Esophagus muscularis mucosa (tissue), 4 donors: ENCODE data around the gene SNX15. TPM values are rescaled to one million over a fixed set of nuclear protein-coding genes. Genes with fewer than 3 reads are reported as not detected.

Experiments used
- DNase-seq: peaks from one replicate; pipeline ENCODE4 v3.0.0-alpha.2; 2017; ENCODE audit errors: extremely low spot score
- H3K27ac ChIP-seq, 4 donors: fragments of 200-600 bp; sonication (generic); replicated peaks in 1 of 4; 1 replicate in 3 of 4; 2 replicates in 1 of 4; pipeline ENCODE4 v1.5.1; 2016 to 2019; ENCODE audit warnings: mild to moderate bottlenecking in 1 of 4
- H3K27me3 ChIP-seq, 4 donors: fragments of 200-600 bp; sonication (generic); one replicate each; pipeline versions ENCODE4 v1.5.1 to v1.6.0; 2016 to 2019
- H3K36me3 ChIP-seq, 4 donors: fragments of 200-600 bp; sonication (generic); one replicate each; pipeline ENCODE4 v1.5.1; 2016 to 2019
- H3K4me1 ChIP-seq, 4 donors: fragments of 200-600 bp; sonication (generic); one replicate each; pipeline ENCODE4 v1.5.1; 2016 to 2019
- H3K4me3 ChIP-seq, 4 donors: fragments of 200-600 bp; sonication (generic); 1 replicate in 2 of 4; 2 replicates in 2 of 4; pipeline ENCODE4 v1.5.1; 2016 to 2019; ENCODE audit warnings: mild to moderate bottlenecking in 4 of 4, moderate library complexity in 1 of 4
- H3K9me3 ChIP-seq, 4 donors: fragments of 200-600 bp; sonication (generic); 1 replicate in 3 of 4; 2 replicates in 1 of 4; pipeline ENCODE4 v1.5.1; 2016 to 2019
- CTCF ChIP-seq, 3 experiments: fragments of 200-600 bp in 2 of 3; fragments of 450-650 bp in 1 of 3; sonication (generic) in 2 of 3; IDR thresholded peaks; one replicate each; pipeline ENCODE4 v1.5.1; 2017 to 2019; ENCODE audit warnings: antibody characterized with exemption in 3 of 3, mild to moderate bottlenecking in 2 of 3, moderate library complexity in 1 of 3
- EP300 ChIP-seq: sonication (generic); formaldehyde crosslinking; IDR thresholded peaks from one replicate; pipeline ENCODE4 v1.6.1; 2017; ENCODE audit warnings: antibody characterized with exemption
- POLR2A ChIP-seq: fragments of 450-650 bp; IDR thresholded peaks from one replicate; pipeline ENCODE4 v1.6.1; 2017; ENCODE audit warnings: antibody characterized with exemption, moderate library complexity, mild to moderate bottlenecking, low read depth
- POLR2AphosphoS5 ChIP-seq, 2 donors: sonication (generic); formaldehyde crosslinking; IDR thresholded peaks; one replicate each; pipeline ENCODE4 v1.6.1; 2017; ENCODE audit warnings: antibody characterized with exemption in 2 of 2
- WGBS: methylation state at CpG from one replicate; pipeline ENCODE4 v1.1.5; 2018; 5-methylcytosine and 5-hydroxymethylcytosine counted together
- intact Hi-C: fragments of 100-400 bp; cut with DNase I; formaldehyde crosslinking; loops from one replicate; pipeline ENCODE4 v1.15.1; 2023
- total RNA-seq, 4 donors: library from RNA; depleted of rRNA; stranded (reverse); fragments of >200 nt; gene quantifications; one replicate each; pipeline versions ENCODE4 v1.1.0 to v1.2.1, GENCODE V29; 2016

The SNX15 gene
- total RNA-seq, 4 donors from 2014 or later = 21.2 to 57.1 (median 33.1) TPM

- no peak overlapping the region for H3K4me3 ChIP-seq
- peaks cover 4 to 7% (median 5%) of the 10 kb centered on the region in 4 donors for H3K4me1 ChIP-seq
- DNase-seq = no peak
- no peaks in the 10 kb centered on the region for H3K9me3 ChIP-seq
- H3K27me3 ChIP-seq = no peaks in the 10 kb centered on the region
- WGBS = 69% methylated on average over 6 of the region's 7 CpGs
- TF ChIP-seq CTCF (IDR thresholded peaks at IDR 0.05) = no peak
- TF ChIP-seq POLR2AphosphoS5 (IDR thresholded peaks at IDR 0.05) = no peak
- no peak for TF ChIP-seq POLR2A
- no peak for TF ChIP-seq EP300
- H3K36me3 ChIP-seq = no peaks in the 10 kb centered on the region
- intact Hi-C loops = no loop called here
- no peak overlapping the region for H3K27ac ChIP-seq
These were observed 19.2 kb upstream of the SNX15 start for GRCh38 chr11:65008016-65008415.

- WGBS = 86% methylated on average over 2 of the region's 2 CpGs
- Histone ChIP-seq H3K9me3 (no peaks in the 10 kb centered on the region), H3K27ac (no peak overlapping the region), H3K36me3 (no peaks in the 10 kb centered on the region), H3K4me3 (no peak overlapping the region), H3K27me3 (no peaks in the 10 kb centered on the region), H3K4me1 (peaks cover 8 to 12% (median 10%) of the 10 kb centered on the region in 4 donors)
- no peak for TF ChIP-seq POLR2A
- TF ChIP-seq EP300 = no peak
- TF ChIP-seq POLR2AphosphoS5 (IDR thresholded peaks at IDR 0.05) = no peak
- no peak for TF ChIP-seq CTCF (IDR thresholded peaks at IDR 0.05)
- no peak for DNase-seq
- intact Hi-C loops = no loop called here
These were observed 18.4 kb upstream of the SNX15 start for GRCh38 chr11:65008873-65009272.

GRCh38 chr11:65013130-65013887 lies 13.9 kb upstream of the SNX15 start:
- 24% methylated on average over 11 of the region's 22 CpGs for WGBS
- Histone ChIP-seq H3K27ac (peak overlapping the region; percentile 97 to 100 (median 98)), H3K36me3 (peaks cover 0 to 11% (median 5%) of the 10 kb centered on the region in 4 donors), H3K4me3 (peak overlapping the region; percentile 70 to 97 (median 82)), H3K9me3 (no peaks in the 10 kb centered on the region), H3K4me1 (peaks cover 16 to 37% (median 34%) of the 10 kb centered on the region in 4 donors), H3K27me3 (no peaks in the 10 kb centered on the region)
- intact Hi-C loops = loop anchor here (5.0 to 10.0 kb wide), 3 partner anchors 69 to 169 kb away; partner anchors contain the start of genes CDC42BPG, CDCA5, TM7SF2 and ZFPL1
- DNase-seq = peak; percentile 99
- TF ChIP-seq POLR2A (no peak), EP300 (no peak), CTCF (IDR thresholded peaks at IDR 0.05) (peak; percentile 71 to 86 (median 75)), POLR2AphosphoS5 (IDR thresholded peaks at IDR 0.05) (peak; percentile 71 to 89)

- Histone ChIP-seq H3K27ac (peak within 1 kb of the TSS; percentile 97 to 100 (median 98)), H3K4me1 (peaks cover 16 to 37% (median 34%) of the 10 kb centered on the region in 4 donors), H3K4me3 (peak within 1 kb of the TSS; percentile 70 to 97 (median 82)), H3K36me3 (peaks cover 0 to 19% (median 13%) of the 10 kb centered on the region in 4 donors), H3K27me3 (no peaks in the 10 kb centered on the region), H3K9me3 (no peaks in the 10 kb centered on the region)
- DNase-seq = peak; percentile 97
- intact Hi-C loops = loop anchor here (5.0 to 10.0 kb wide), 3 partner anchors 68 to 169 kb away; partner anchors contain the start of genes CDC42BPG, CDCA5, TM7SF2 and ZFPL1
- WGBS = under 1% methylated on average over 18 of the region's 96 CpGs
- TF ChIP-seq POLR2A (peak; percentile 31), CTCF (IDR thresholded peaks at IDR 0.05) (peak; percentile 81 to 87 (median 84)), EP300 (no peak), POLR2AphosphoS5 (IDR thresholded peaks at IDR 0.05) (peak in 1 of 2 donors; percentile 61)
These were observed 13.1 kb upstream of the SNX15 start, which contains the start of gene ARL2 for GRCh38 chr11:65013888-65014725. TSS of gene ARL2 (plus strand) at chr11:65014160. CDS start at chr11:65014208, 48 bp downstream.
